Fibroblast of skin of right biceps (primary cell): ENCODE data around the gene USP35.
"Not testable (repeated sequence)": the region's sequence is repeated elsewhere in the genome, so short reads cannot be mapped to it uniquely, and the experiment has no call there.

ENCODE experiments used
- DNase-seq: peaks from one replicate; pipeline ENCODE4 v3.0.0-alpha.2; 2013

The USP35 gene

DNA sequence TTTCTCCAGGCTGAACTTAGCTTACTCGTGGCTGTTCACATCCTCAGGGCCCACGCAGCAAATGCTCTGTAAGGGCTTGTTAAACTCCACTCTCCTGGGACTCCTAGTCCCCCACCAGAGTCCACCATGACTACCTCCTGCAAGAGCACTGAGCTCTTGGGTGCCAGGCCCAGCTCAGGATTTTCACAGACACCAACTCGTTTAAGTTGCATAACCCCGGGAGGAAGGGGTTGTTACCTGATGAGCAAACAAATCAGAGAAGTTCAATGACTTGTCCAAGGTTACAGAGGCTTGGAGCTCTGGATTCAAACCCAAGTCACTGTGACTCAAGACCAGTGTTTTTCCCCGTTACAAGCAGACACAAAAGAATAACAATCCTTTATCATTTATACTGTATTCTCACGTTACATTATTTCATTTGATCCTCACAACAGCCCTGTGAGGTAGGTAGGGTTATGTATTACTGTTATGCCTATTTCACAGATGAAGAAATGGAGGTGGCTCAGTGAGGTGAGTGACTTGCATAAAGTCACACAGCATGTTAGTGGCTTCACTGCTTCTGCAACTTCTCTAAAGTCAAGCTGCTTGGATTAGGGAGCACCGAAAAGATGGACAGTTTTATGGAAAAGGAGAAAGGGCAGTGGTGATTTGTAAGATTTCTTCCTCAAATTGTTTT lies 17.7 kb upstream of the USP35 start:
- DNase-seq, result no peak

- no peak for DNase-seq
Observed at GRCh38 chr11:78171951-78172350, 16.8 kb upstream of the USP35 start.

GRCh38 chr11:78175862-78176261 lies 12.9 kb upstream of the USP35 start:
- DNase-seq, result not testable (repeated sequence)

DNA sequence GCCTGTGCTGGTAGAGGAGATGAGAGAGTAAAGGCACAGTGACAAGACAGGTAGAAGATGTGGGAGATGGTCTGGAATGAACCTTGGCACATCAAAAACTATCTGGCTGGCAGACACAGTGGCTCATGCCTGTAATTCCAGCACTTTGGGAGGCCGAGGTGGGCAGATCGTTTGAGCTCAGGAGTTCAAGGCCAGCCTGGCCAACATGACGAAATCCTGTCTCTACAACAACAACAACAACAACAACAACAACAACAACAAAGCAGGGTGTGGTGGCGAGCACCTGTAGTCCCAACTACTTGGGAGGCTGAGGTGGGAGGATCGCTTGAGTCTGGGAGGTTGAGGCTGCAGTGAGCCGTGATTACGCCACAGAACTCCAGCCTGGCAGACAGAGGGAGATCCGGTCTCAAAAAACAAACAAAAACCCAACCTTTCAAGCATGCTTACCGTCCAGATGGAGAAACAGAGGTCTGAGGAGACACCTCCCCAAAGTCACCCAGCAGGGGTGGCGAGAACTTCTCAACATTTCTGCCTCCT lies 12.0 kb upstream of the USP35 start:
- DNase-seq, result no peak

DNA sequence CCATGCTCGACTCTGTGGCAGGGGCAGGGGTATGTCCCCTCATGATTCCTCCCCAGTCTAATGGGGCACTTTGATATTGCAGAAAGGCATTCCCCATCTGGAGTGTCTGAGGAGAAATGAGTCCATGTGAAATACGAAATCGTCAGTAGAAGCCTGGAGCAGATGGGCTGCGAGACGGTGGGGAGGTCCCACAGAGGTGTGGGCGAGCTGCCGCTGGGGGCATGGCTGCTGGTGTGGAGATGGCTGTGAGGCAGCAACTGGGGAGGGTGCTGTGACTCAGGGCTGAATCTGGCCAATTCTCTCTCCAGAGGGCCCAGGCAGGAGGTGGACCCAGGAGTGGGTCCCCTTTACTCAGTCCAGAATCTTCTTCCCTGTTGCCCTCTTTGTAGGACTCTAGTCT lies 11.5 kb upstream of the USP35 start:
- no peak for DNase-seq

DNA sequence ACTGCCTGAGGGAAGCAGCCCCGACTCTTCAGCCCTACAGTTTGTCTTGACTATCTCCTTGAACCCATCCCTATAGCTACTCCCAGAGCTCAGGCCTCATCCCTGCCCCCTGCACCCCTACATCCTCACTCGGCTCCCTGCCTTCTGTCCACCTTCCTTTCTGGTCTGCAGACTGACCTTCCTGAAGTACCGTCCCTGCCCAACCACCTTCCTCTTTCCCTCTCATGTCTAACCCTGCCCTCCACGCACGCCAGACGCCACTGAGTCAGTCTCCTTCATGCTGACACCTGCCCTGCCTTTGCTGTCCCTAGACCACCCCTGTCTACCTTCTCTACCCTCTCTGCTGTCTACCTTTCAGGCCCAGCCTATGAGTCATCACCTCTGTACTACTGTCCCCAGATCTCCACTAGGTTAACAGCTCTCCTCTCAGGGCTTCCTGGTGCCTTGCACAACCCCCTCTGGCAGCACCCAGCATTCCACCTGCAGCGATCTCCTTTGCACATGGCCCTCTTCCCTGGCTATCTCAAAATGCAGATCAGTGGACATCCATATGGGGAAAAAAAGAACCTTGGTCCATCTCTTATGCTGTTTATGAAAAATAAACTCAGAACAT lies 9.2 kb upstream of the USP35 start:
- DNase-seq, result no peak

GRCh38 chr11:78180751-78181150 lies 8.0 kb upstream of the USP35 start:
- DNase-seq, result no peak

GRCh38 chr11:78181185-78181584 lies 7.5 kb upstream of the USP35 start:
- peak; percentile 71 for DNase-seq

GRCh38 chr11:78187366-78188285 lies 1.1 kb upstream of the USP35 start:
- no peak for DNase-seq

GRCh38 chr11:78189174-78189724 lies 530 bp downstream of the USP35 start:
- DNase-seq, result no peak

GRCh38 chr11:78189851-78190250 lies 1.1 kb downstream of the USP35 start:
- no peak for DNase-seq

DNA sequence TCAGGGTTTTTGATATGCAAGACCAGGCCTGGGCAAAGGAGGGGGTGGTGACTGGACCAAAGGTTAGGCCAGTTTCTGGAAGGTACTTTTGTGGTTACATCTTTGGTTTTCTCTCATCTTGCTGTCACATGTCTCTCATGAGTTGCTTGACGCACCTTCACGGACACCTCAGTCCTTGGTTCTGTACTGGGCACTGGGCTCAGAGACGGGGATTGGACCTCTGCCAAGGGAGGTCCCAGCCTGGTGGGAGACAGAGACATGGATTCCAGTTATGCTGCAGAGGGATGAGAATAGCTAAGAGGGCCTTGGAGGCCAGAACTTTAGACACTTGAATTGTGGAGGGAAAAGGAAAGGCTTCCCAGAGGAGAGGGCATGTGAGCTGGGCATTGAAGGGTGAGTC lies 1.7 kb downstream of the USP35 start:
- no peak for DNase-seq

DNA sequence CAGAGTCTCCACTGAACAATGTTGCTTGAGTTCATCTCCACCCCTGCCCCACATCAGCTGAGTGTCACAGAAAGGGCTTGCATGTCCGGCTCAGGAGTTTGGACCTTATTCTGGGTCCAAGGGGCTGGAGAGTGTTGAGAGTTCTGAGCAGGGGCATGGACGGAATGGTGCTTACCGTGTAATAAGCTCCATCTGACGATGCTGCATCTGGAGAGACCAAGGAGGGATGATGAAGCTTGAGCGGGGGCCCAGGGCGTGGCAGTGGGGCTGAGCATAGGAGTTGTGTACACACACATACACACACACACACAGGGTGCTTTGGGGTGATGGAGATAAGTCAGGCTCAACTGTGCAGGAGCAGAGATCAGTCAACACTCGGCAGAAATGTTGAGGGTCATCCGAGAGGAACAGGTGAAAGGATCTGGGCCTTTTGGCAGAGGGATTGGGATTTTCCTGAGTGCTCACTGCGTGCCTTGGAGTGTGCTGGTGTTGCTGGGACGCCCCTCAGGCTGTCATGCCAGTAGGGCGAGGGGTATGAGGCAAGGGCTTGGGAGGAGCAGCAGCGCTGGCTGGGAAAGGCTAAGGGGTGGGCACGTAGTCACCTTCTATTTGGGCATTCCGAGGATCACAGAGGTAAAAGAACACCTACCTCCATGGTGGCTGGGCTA lies 2.3 kb downstream of the USP35 start:
- no peak for DNase-seq

DNA sequence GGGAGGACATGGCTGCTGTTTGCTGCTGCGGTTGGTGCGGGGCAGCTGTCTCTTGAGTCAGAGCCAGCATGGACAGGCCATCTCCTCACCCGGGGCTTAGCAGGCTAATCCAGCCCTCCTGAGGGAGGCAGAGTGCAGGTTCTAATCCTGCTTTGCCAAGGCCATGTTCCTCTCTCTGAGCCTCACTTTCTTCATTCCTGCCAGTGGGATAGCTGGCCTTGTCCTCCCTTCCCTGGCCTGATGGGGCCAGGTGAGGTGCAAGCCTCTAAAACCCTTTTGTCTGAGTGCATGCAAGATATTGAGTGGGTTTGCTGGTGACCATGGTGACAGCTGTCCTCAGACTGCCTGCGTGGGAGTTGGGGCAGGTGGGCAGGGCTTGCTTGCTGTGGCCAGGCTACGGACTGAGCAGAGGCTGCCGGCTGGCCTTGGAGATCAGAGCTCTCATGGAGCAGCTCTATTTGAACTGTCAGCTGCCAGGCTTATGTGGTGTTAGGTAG lies 3.6 kb downstream of the USP35 start:
- DNase-seq, result no peak

GRCh38 chr11:78192911-78193351 lies 4.2 kb downstream of the USP35 start:
- no peak for DNase-seq

- no peak for DNase-seq
Observed at GRCh38 chr11:78193806-78194205, 5.1 kb downstream of the USP35 start.

- no peak for DNase-seq
Observed at GRCh38 chr11:78194490-78194889, 5.8 kb downstream of the USP35 start.

DNA sequence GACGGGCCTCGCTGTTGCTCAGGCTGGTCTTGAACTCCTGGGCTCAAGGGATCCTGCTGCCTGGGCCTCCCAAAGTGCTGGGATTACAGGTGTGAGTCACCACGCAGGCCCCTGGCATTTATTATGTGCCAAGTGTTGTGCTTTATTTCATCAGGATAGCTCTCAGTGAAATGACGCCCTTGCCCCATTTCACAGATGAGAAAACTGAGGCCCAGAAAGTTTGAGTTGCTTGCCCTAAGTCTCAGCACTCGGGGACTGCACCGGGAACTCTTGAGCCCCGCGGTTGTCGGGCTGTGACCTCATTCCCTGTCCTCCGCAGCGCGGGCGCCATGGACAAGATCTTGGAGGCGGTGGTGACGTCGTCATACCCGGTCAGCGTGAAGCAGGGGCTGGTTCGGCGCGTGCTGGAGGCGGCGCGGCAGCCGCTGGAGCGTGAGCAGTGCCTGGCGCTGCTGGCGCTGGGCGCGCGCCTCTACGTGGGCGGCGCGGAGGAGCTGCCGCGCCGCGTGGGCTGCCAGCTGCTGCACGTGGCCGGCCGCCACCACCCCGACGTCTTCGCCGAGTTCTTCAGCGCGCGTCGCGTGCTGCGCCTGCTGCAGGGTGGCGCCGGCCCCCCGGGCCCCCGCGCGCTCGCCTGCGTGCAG lies 7.3 kb downstream of the USP35 start:
- DNase-seq, result peak; percentile 34

GRCh38 chr11:78196661-78197091 lies 8.0 kb downstream of the USP35 start:
- DNase-seq, result no peak

DNA sequence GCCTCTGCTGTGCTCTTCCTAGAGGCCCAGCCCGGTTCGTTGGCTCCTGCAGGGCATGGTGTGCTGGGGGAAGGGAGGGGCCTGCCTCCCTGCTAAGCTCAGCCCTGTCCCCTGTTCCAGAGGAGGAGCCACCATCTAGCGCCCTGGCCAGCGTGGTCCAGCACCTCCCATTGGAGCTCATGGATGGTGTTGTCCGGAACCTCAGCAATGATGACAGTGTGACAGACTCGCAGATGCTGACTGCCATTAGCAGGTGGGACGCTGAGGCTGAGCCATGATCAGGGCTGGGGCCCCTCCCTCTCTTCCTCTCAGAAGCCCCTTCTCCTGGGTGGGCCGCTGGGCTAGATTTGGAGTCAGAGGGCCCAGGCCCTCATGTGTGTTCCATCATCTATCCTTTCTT lies 9.1 kb downstream of the USP35 start:
- DNase-seq, result no peak

GRCh38 chr11:78199015-78199652 lies 10.4 kb downstream of the USP35 start:
- no peak for DNase-seq
